Hematopoietic multipotent progenitor cell treated with erythropoietin and hydrocortisone succinate and interleukin-3 and kit ligand, for 8 days (in vitro differentiated cells): ENCODE results near the gene MKS1.

Experiments
- DNase-seq: peaks from one replicate; pipeline ENCODE4 v3.0.0-alpha.2; 2015

The MKS1 gene

GRCh38 chr17:58156839-58157803 lies 61.9 kb downstream of the MKS1 start:
- peak; percentile 64 for DNase-seq
